HepG2 (cell line): ENCODE results near the gene NMRAL1. TPM values are rescaled to one million over a fixed set of nuclear protein-coding genes. Genes with fewer than 3 reads are reported as not detected.

ENCODE experiments used
- ATAD3A ChIP-seq: sonication (generic); formaldehyde crosslinking; IDR thresholded peaks from 2 replicates; pipeline ENCODE4 v1.4.0; 2020; ENCODE audit warnings: missing genetic modification reagents
- BHLHE40 ChIP-seq: IDR thresholded peaks from 2 replicates; pipeline ENCODE4 v1.6.1; 2011; ENCODE audit warnings: low read length, improper control_type of control experiment
- CAMTA2 ChIP-seq: sonication (generic); formaldehyde crosslinking; IDR thresholded peaks from 2 replicates; pipeline ENCODE4 v1.4.0; 2020; ENCODE audit warnings: mild to moderate bottlenecking, missing genetic modification reagents, borderline replicate concordance
- DNMT1 ChIP-seq: sonication (generic); formaldehyde crosslinking; IDR thresholded peaks from 2 replicates; pipeline ENCODE4 v1.5.1; 2020; ENCODE audit warnings: mild to moderate bottlenecking, missing genetic modification reagents
- IKZF1 ChIP-seq: fragments of 450-650 bp; IDR thresholded peaks from 2 replicates; pipeline ENCODE4 v1.7.1; 2016
- IKZF4 ChIP-seq: sonication (generic); formaldehyde crosslinking; IDR thresholded peaks from 2 replicates; pipeline ENCODE4 v1.5.1; 2020; ENCODE audit warnings: borderline replicate concordance, mild to moderate bottlenecking, low read depth, missing genetic modification reagents; ENCODE audit errors: not compliant biosample characterization
- IRX3 ChIP-seq: sonication (generic); formaldehyde crosslinking; IDR thresholded peaks from 2 replicates; pipeline ENCODE4 v1.8.1; 2023; ENCODE audit warnings: mild to moderate bottlenecking, low read depth, missing genetic modification reagents, borderline replicate concordance
- NBN ChIP-seq: fragments of 450-650 bp; conservative IDR thresholded peaks from 2 replicates; pipeline ENCODE4 v1.6.1; 2017
- NCOR1 ChIP-seq: fragments of 200-600 bp; sonication (generic); IDR thresholded peaks from 2 replicates; pipeline ENCODE4 v1.7.0; 2017; ENCODE audit warnings: antibody characterized with exemption, low read length, borderline replicate concordance
- NFYC ChIP-seq: IDR thresholded peaks from 2 replicates; pipeline ENCODE4 v1.6.1; 2016; ENCODE audit warnings: missing genetic modification reagents, missing compliant biosample characterization
- NKX3-1 ChIP-seq: sonication (generic); formaldehyde crosslinking; IDR thresholded peaks from 2 replicates; pipeline ENCODE4 v1.5.0; 2020; ENCODE audit warnings: missing genetic modification reagents
- PAF1 ChIP-seq: IDR thresholded peaks from 2 replicates; pipeline ENCODE4 v1.6.1; 2016; ENCODE audit warnings: missing genetic modification reagents, missing compliant biosample characterization
- PHF20 ChIP-seq: sonication (generic); formaldehyde crosslinking; IDR thresholded peaks from 2 replicates; pipeline ENCODE4 v1.5.0; 2020; ENCODE audit warnings: mild to moderate bottlenecking, missing genetic modification reagents
- POGZ ChIP-seq: sonication (generic); formaldehyde crosslinking; IDR thresholded peaks from 2 replicates; pipeline ENCODE4 v1.4.0; 2020; ENCODE audit warnings: mild to moderate bottlenecking, missing genetic modification reagents
- RORA ChIP-seq: sonication (generic); formaldehyde crosslinking; IDR thresholded peaks from 2 replicates; pipeline ENCODE4 v1.5.0; 2020; ENCODE audit warnings: mild to moderate bottlenecking, missing genetic modification reagents, moderate library complexity
- SATB2 ChIP-seq: sonication (generic); formaldehyde crosslinking; IDR thresholded peaks from 2 replicates; pipeline ENCODE4 v1.5.0; 2020; ENCODE audit warnings: missing genetic modification reagents
- SMAD9 ChIP-seq: sonication (generic); formaldehyde crosslinking; IDR thresholded peaks from 2 replicates; pipeline ENCODE4 v1.5.1; 2020; ENCODE audit warnings: mild to moderate bottlenecking, missing genetic modification reagents
- STAT5B ChIP-seq: sonication (generic); formaldehyde crosslinking; IDR thresholded peaks from 2 replicates; pipeline ENCODE4 v1.4.0; 2020; ENCODE audit warnings: missing genetic modification reagents
- STAT6 ChIP-seq: sonication (generic); formaldehyde crosslinking; IDR thresholded peaks from 2 replicates; pipeline ENCODE4 v1.4.0; 2020; ENCODE audit warnings: missing genetic modification reagents, mild to moderate bottlenecking, borderline replicate concordance
- ZNF280B ChIP-seq: sonication (generic); formaldehyde crosslinking; IDR thresholded peaks from 2 replicates; pipeline ENCODE4 v1.5.0; 2020; ENCODE audit warnings: missing genetic modification reagents, mild to moderate bottlenecking, borderline replicate concordance
- ZNF33B ChIP-seq: sonication (generic); formaldehyde crosslinking; IDR thresholded peaks from 2 replicates; pipeline ENCODE4 v1.5.1; 2020; ENCODE audit warnings: mild to moderate bottlenecking, missing genetic modification reagents
- ZNF563 ChIP-seq: sonication (generic); formaldehyde crosslinking; IDR thresholded peaks from 2 replicates; pipeline ENCODE4 v1.8.0; 2022; ENCODE audit warnings: mild to moderate bottlenecking, moderate library complexity, missing genetic modification reagents
- ZSCAN21 ChIP-seq: sonication (generic); formaldehyde crosslinking; IDR thresholded peaks from 2 replicates; pipeline ENCODE4 v1.8.0; 2022; ENCODE audit warnings: mild to moderate bottlenecking, missing genetic modification reagents, moderate library complexity, borderline replicate concordance
- polyA plus RNA-seq, 8 experiments: library from polyadenylated mRNA; depleted of rRNA in 3 of 8; stranded (reverse) in 7 of 8; unstranded in 1 of 8; fragments of >200 nt; fragmentation: Illumina TruSeq in 4 of 8; extraction: Trizol in 4 of 8; gene quantifications; 2 replicates each; pipeline versions ENCODE4 v1.2.1 to v1.2.3, GENCODE V29; 2011 to 2016; ENCODE audit warnings: low read depth in 4 of 8, missing spikeins in 1 of 8, mixed read lengths in 1 of 8; ENCODE audit not compliant: insufficient read depth in 1 of 8
- total RNA-seq, 5 experiments: library from RNA; depleted of rRNA; stranded (reverse); fragments of >200 nt; fragmentation: Illumina TruSeq; extraction: Trizol; gene quantifications; 2 replicates each; pipeline ENCODE4 v1.2.3, GENCODE V29; 2016; ENCODE audit warnings: low read depth in 1 of 5
- TF ChIP-seq, protein P1 (sequence below): sonication (generic); formaldehyde crosslinking; IDR thresholded peaks from 2 replicates; pipeline ENCODE4 v1.4.0; 2020; ENCODE audit warnings: missing genetic modification reagents

The NMRAL1 gene
- total and polyA plus RNA-seq, 2 of the 13 experiments (the other 11 are each of a cell fraction or from before 2014, with no cell fraction given): 30.8 to 33.1 TPM

DNA sequence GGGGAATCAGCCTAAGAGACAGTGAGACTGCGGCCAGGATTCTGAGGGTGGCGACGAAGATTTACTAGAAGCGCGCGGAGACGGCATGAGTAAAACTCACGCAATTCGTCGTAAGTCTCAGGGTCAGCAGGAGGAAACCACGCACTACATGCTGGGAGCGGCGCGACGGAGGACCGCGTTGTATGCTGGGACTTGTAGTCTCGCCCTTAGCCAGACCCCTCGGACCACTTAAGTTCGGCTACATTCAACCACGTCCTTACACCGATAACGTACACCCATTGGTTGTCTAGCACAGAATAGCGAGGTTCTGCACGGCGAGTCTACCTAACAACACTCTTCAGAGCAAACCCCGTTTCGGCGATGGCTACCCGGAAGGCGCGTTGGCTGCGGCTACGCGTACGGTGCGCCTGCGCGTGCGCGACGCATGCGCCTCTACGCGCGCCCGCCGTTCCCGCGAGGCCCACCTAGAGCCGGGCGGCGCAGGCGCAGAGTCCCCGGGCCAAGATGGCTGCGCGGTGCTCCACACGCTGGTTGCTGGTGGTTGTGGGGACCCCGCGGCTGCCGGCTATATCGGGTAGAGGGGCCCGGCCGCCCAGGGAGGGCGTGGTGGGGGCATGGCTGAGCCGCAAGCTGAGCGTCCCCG lies 48.9 kb downstream of the NMRAL1 start, which contains the start of gene DNAJA3 (continued):
- TF ChIP-seq STAT5B (CRISPR knock-in tag): no peak
- TF ChIP-seq, protein P1, sequence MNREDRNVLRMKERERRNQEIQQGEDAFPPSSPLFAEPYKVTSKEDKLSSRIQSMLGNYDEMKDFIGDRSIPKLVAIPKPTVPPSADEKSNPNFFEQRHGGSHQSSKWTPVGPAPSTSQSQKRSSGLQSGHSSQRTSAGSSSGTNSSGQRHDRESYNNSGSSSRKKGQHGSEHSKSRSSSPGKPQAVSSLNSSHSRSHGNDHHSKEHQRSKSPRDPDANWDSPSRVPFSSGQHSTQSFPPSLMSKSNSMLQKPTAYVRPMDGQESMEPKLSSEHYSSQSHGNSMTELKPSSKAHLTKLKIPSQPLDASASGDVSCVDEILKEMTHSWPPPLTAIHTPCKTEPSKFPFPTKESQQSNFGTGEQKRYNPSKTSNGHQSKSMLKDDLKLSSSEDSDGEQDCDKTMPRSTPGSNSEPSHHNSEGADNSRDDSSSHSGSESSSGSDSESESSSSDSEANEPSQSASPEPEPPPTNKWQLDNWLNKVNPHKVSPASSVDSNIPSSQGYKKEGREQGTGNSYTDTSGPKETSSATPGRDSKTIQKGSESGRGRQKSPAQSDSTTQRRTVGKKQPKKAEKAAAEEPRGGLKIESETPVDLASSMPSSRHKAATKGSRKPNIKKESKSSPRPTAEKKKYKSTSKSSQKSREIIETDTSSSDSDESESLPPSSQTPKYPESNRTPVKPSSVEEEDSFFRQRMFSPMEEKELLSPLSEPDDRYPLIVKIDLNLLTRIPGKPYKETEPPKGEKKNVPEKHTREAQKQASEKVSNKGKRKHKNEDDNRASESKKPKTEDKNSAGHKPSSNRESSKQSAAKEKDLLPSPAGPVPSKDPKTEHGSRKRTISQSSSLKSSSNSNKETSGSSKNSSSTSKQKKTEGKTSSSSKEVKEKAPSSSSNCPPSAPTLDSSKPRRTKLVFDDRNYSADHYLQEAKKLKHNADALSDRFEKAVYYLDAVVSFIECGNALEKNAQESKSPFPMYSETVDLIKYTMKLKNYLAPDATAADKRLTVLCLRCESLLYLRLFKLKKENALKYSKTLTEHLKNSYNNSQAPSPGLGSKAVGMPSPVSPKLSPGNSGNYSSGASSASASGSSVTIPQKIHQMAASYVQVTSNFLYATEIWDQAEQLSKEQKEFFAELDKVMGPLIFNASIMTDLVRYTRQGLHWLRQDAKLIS (CRISPR knock-in tag): no peak
- peak; percentile 65; the same call in 1 of the 2 replicates for TF ChIP-seq DNMT1 (CRISPR knock-in tag)
- TF ChIP-seq POGZ (CRISPR knock-in tag): no peak; the same call in 1 of the 2 replicates
- peak; percentile 53; the same call in 1 of the 2 replicates for TF ChIP-seq NFYC (CRISPR knock-in tag)
- no peak for TF ChIP-seq SMAD9 (CRISPR knock-in tag)
- TF ChIP-seq SATB2 (CRISPR knock-in tag): no peak
- TF ChIP-seq NKX3-1 (CRISPR knock-in tag): no peak; the same call in 1 of the 2 replicates
- no peak; the same call in 1 of the 2 replicates for TF ChIP-seq ZNF563 (CRISPR knock-in tag)
- TF ChIP-seq ZNF33B: peak; percentile 88; the same call in 1 of the 2 replicates
- no peak for TF ChIP-seq NCOR1
- peak; percentile 78 for TF ChIP-seq PHF20
- TF ChIP-seq ZSCAN21 (CRISPR knock-in tag): peak; percentile 80; the same call in 1 of the 2 replicates
- peak; percentile 83; the same call in 1 of the 2 replicates for TF ChIP-seq CAMTA2 (CRISPR knock-in tag)
- TF ChIP-seq ATAD3A (CRISPR knock-in tag): no peak
- TF ChIP-seq BHLHE40: no peak; the same call in 1 of the 2 replicates
- no peak for TF ChIP-seq IKZF1
- TF ChIP-seq ZNF280B (CRISPR knock-in tag): 0 out of 2 replicates have a peak, but pooled peaks have one; percentile 12
- no peak; the same call in 1 of the 2 replicates for TF ChIP-seq IRX3 (CRISPR knock-in tag)
- TF ChIP-seq RORA (CRISPR knock-in tag): no peak
- no peak for TF ChIP-seq NBN
- TF ChIP-seq PAF1 (CRISPR knock-in tag): no peak
- no peak; the same call in 1 of the 2 replicates for TF ChIP-seq STAT6 (CRISPR knock-in tag)
- peak; percentile 32 for TF ChIP-seq IKZF4 (CRISPR knock-in tag)
